Kasumi-1 (cell line): ENCODE data around the gene NHLH1.

Experiments used
- DNase-seq, 2 experiments: peaks; one replicate each; lab custom pipeline; 2025; lab: John Stamatoyannopoulos, UW

The NHLH1 gene

DNA sequence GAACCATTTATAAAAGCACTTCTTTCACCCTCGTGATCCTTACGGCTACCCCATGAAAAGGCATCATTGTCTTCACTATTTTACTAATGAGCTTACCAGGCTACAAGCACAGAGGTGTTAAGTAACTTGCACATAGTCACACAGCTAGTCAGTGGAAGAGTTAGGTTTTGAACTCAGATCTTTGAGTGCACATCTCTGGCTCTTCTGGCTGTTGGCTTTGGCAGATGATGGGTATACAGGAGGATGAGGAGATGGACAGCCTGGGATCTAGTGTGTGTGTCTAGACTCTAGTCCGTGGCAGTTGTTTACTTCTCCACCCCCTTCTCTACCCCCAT lies 45.1 kb downstream of the NHLH1 start:
- DNase-seq: no peak

DNA sequence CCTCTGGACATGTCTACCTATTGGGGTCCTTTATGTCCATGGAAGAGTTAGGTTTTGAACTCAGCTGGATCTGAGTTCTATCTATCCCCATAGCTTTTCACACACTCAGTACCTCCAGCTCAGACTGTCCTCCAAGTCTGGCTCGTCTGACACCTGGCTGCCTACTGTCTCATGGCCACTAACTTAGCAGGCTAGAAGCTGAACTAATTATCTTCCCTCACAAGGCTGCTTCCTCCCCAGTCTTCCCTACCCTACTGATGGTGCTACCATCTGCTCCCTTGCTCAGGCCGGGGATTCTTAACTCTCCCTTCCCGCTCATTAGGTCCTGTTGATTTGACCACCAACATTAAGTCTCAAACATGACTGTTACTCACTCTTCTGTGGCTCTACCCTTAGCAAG lies 46.8 kb downstream of the NHLH1 start:
- DNase-seq: no peak

DNA sequence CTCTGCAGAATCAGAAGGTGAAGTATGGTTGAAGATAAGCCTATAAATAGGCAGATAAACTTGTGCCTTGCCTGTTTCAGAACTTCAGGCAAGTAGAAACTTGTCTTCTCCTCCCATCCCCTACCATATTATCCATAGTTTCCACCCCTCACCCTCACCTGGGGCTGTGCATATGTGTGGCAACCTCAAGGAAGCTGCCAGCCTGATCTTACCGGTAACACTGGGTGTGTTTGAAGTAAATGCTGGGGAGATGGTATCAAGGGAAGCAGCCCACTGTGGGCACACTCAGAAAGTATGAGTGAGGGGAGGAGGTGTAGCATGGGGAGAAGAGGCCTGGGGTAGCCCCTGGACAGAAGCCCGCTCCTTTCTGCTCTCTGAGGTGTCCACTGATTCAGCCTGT lies 48.0 kb downstream of the NHLH1 start:
- no peak for DNase-seq

DNA sequence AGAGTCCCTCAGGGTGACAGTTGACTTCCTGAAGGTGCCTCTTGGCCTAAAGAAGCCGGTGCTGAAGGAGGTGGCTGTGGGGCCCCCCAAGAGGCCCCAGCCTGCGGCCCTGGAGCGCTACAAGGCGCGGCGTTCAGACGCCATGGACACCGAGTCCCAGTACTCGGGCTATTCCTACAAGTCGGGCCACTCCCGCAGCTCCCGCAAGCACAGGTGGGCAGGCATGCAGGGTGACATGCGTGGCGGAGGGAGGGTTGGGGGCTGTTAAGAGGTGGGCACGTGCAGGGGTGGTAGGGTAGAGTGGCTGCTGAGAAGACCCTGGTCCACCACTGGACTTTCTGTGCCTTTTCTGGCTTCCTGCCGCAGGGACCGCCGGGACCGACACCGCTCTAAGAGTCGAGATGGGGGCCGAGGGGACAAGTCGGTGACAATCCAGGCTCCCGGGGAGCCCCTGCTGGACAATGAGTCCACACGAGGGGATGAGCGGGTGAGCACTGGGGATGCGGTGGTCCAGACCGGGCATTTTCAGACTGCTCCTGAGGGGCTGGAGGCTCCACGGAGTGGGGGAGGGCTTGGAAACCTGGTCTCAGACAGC lies 48.9 kb downstream of the NHLH1 start:
- no peak for DNase-seq

DNA sequence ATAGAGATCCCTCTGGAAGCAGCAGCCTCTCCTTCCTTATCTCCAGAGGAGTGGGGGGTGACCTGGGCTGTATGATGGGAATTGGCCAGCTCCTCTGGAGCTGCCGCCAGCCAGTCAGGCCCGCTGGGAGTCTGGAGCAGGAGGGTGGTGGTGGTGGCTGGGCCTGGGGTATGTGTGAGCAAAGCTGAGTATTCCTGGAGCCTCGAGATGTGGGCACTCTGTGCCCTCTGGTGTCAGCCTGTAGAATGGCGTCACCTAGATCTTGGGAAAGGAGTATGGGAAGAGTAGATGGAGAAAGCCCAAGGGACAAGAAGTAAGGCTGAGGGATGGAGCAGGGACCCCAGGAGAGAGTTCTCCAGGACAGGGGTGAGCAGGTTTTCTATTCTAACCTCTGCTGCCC lies 49.5 kb downstream of the NHLH1 start:
- DNase-seq: peak; percentile 49 to 73

DNA sequence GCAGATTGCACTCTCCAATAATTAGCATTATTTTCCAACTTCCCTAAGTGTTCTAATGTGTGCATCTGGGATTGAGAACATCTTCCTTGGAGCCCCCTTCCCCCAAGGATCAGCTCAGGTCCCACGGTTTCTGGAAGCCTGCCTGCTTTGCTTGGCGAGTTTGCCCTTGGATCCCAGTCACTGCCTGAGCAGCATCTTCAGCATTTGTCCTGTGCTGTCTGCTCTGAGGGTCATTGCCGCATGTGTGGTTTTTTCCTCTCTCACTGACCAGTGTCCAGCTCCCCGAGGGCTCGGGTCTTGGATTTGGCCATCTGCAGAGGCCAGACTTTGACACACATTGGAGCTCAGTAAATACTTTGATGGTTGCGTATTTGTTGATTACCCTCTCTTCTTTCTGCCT lies 51.6 kb downstream of the NHLH1 start:
- DNase-seq: no peak

DNA sequence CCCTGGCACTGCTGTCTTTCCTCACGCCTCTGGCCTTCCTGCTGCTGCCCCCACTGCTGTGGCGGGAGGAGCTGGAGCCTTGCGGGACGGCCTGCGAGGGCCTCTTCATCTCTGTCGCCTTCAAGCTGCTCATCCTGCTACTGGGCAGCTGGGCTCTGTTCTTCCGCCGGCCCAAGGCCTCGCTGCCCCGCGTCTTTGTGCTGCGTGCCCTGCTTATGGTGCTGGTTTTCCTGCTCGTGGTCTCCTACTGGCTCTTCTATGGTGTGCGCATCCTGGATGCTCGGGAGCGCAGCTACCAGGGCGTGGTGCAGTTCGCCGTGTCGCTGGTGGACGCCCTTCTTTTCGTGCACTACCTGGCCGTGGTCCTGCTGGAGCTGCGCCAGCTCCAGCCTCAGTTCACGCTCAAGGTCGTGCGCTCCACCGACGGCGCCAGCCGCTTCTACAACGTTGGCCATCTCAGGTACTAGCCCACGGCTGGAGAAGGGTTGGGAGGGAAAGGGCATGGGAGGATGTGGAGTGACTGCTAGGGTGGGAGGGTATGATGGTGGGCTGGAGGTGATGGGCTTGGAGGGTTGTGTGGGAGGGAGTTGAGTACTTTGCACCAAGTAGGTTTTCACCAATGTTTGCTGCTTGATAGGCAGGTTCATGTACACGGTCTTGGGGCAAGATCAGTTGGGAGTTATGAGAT lies 52.4 kb downstream of the NHLH1 start:
- DNase-seq: no peak

DNA sequence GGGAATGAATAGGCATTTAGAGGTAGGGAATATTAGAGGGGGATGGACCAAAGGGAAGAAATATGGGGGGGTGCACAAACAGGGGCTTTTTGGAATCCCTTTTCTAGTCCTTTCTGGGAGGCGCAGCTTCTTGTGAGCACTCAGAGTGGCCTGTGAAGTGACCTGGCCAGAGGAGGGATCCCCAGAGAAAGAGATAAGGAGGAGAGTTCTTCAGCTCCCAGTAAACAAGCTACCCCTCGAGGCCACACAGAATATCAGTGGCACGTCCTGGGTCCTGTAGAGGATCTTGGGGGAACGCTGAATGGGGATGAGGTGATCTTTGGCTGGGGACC lies 52.9 kb downstream of the NHLH1 start:
- DNase-seq: no peak

DNA sequence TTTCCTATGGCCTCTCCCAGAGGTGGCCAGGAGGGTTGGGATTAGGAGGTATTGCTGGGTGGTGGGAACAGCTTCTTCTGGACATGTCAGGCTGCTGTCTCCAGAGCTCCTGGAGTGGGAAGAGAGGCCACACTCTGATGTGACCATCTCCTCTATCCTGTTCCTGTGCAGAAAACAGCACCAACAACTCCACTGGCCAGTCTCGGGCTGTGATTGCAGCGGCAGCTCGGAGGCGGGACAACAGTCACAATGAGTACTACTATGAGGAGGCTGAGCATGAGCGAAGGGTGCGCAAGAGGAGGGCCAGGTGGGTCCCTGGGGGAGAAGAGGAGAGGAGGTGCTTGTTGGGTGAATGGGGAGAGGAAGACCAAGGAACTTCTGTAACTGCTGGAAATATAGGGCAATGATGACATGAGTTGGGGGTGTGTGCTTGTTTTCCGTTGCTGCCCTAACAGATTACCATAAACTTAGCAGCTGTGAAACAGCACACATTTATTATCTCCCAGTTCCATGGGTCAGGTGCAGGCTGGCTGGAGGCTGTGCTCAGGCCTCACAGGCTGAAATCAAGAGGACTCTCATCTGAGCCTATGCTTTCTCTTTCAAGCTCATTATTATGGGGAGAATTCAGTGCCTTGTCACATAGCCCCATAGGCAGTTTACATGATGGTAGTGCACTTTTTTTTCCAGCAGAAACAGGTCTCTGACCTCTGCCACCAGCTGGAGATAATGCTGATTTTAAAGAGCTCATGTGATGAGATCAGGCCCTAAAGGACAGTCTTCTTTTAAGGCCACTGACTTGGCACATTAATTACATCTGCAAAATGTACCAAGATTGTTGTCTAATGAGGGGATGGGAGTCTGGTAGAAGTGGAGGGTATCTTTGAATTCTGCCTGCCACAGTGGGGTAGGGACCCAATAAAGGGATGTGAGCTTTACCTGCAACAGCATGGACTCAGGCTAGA lies 54.3 kb downstream of the NHLH1 start:
- DNase-seq: no peak

DNA sequence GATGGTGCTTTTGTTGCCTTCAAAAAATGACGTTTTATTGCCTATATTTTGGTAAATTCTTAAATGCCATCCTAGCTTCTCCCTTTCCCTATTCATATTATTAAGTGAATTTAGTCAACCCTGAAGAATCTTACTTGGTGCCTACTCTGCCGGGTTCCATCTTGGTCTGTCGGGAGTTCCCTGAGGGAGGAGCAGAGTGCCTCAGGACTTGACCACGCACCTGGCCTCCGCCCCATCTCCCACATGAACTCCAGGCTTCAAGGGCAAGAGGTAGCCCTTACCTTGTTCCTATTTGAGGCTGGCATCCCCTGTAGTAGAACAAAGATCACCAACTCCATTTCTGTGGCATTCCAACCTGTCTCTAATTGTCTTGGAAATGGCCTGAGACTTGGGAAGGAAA lies 55.0 kb downstream of the NHLH1 start:
- DNase-seq: no peak
